ENCODE measurements around the gene BSCL2.

- TF ChIP-seq, protein P1, sequence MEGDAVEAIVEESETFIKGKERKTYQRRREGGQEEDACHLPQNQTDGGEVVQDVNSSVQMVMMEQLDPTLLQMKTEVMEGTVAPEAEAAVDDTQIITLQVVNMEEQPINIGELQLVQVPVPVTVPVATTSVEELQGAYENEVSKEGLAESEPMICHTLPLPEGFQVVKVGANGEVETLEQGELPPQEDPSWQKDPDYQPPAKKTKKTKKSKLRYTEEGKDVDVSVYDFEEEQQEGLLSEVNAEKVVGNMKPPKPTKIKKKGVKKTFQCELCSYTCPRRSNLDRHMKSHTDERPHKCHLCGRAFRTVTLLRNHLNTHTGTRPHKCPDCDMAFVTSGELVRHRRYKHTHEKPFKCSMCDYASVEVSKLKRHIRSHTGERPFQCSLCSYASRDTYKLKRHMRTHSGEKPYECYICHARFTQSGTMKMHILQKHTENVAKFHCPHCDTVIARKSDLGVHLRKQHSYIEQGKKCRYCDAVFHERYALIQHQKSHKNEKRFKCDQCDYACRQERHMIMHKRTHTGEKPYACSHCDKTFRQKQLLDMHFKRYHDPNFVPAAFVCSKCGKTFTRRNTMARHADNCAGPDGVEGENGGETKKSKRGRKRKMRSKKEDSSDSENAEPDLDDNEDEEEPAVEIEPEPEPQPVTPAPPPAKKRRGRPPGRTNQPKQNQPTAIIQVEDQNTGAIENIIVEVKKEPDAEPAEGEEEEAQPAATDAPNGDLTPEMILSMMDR (IDR thresholded peaks at IDR 0.05; ENCODE audit: low read depth, low read length, poor library complexity, severe bottlenecking) = no peak
- no peak for TF ChIP-seq EZH2phosphoT487 (IDR thresholded peaks at IDR 0.05; ENCODE audit: borderline replicate concordance, low read length)
Measured at GRCh38 chr11:62709247-62710000, 2.2 kb upstream of the BSCL2 start.
